BJ (cell line): Measurements from ENCODE around the gene GCC2. TPM values are rescaled to one million over a fixed set of nuclear protein-coding genes. Genes with fewer than 3 reads are reported as not detected.

Source experiments
- CTCF ChIA-PET: fragments of 350-600 bp; formaldehyde crosslinking; extraction: SDS; loops from one replicate; lab custom pipeline; 2021; ENCODE audit warnings: antibody characterized with exemption, inconsistent platforms; lab: Yijun Ruan, JAX
- POLR2A ChIA-PET: fragments of 300-600 bp; sonication (Branson Sonifier 250); formaldehyde crosslinking; extraction: SDS; loops from one replicate; lab custom pipeline; 2021; ENCODE audit warnings: antibody characterized with exemption; lab: Charles Lee
- DNase-seq: peaks from one replicate; pipeline ENCODE4 v3.0.0-alpha.2; 2011; ENCODE audit warnings: low read depth
- H3K27me3 ChIP-seq: 2 replicates; pipeline ENCODE4 v1.6.0; 2011; ENCODE audit warnings: low read length; ENCODE audit not compliant: control insufficient read depth, insufficient read depth
- H3K36me3 ChIP-seq: 2 replicates; pipeline ENCODE4 v1.5.1; 2011; ENCODE audit warnings: low read length; ENCODE audit not compliant: control insufficient read depth, insufficient read depth
- H3K4me3 ChIP-seq: 2 replicates; pipeline ENCODE4 v1.5.1; 2011; ENCODE audit warnings: low read depth, mild to moderate bottlenecking, control low read depth, low read length
- polyA plus RNA-seq: library from polyadenylated mRNA; depleted of rRNA; stranded (reverse); fragments of >200 nt; gene quantifications from 2 replicates; pipeline ENCODE4 v1.2.3, GENCODE V29; 2011
- TF ChIP-seq, protein P1 (sequence below): IDR thresholded peaks from 2 replicates; pipeline ENCODE4 v1.5.1; 2011; ENCODE audit warnings: low read depth, mild to moderate bottlenecking, control low read depth, inconsistent platforms, low read length, moderate library complexity; ENCODE audit not compliant: insufficient read depth

Gene GCC2
- polyA plus RNA-seq, 1 experiment = 4.7 TPM

DNA sequence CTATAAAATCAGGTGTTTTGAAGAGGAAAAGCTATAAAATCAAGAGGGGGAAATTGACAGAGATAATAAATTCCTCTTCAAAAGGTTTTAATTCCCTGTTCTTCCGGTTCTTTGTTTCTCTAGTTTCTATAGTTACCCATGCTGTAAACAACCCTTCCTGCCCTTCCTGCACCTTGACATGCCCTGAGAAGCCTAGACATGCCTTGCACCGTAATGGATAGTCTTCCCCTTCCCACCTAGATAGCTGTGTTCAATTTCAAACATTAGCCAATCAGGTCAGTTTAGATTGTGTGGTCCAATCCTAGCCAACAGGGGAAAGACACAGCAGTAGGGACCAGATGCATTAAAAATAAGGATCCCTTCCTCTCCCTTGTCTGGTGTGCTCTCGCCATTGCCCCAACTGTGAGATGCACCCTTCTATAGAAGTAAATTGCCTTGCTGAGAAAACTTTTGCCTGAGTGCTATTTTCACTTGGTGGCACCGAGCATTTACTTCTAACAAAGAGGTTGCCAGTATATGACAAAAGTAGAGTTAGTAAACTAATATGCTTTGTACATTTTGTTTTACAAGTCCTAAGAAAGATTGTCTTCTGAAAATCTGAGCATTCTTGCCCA is 44.1 kb upstream of the GCC2 start:
- H3K36me3 ChIP-seq = no peaks in the 10 kb centered on the region
- TF ChIP-seq, protein P1, sequence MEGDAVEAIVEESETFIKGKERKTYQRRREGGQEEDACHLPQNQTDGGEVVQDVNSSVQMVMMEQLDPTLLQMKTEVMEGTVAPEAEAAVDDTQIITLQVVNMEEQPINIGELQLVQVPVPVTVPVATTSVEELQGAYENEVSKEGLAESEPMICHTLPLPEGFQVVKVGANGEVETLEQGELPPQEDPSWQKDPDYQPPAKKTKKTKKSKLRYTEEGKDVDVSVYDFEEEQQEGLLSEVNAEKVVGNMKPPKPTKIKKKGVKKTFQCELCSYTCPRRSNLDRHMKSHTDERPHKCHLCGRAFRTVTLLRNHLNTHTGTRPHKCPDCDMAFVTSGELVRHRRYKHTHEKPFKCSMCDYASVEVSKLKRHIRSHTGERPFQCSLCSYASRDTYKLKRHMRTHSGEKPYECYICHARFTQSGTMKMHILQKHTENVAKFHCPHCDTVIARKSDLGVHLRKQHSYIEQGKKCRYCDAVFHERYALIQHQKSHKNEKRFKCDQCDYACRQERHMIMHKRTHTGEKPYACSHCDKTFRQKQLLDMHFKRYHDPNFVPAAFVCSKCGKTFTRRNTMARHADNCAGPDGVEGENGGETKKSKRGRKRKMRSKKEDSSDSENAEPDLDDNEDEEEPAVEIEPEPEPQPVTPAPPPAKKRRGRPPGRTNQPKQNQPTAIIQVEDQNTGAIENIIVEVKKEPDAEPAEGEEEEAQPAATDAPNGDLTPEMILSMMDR = no peak
- ChIA-PET CTCF (interaction anchor here (0.5 to 1.3 kb wide), 2 partner anchors 28 to 200 kb away, joined by 3 read pairs; no protein-coding TSS in a partner anchor), POLR2A (no interaction called here)
- DNase-seq = no peak
- H3K4me3 ChIP-seq = no peak overlapping the region
- H3K27me3 ChIP-seq = no peaks in the 10 kb centered on the region

DNA sequence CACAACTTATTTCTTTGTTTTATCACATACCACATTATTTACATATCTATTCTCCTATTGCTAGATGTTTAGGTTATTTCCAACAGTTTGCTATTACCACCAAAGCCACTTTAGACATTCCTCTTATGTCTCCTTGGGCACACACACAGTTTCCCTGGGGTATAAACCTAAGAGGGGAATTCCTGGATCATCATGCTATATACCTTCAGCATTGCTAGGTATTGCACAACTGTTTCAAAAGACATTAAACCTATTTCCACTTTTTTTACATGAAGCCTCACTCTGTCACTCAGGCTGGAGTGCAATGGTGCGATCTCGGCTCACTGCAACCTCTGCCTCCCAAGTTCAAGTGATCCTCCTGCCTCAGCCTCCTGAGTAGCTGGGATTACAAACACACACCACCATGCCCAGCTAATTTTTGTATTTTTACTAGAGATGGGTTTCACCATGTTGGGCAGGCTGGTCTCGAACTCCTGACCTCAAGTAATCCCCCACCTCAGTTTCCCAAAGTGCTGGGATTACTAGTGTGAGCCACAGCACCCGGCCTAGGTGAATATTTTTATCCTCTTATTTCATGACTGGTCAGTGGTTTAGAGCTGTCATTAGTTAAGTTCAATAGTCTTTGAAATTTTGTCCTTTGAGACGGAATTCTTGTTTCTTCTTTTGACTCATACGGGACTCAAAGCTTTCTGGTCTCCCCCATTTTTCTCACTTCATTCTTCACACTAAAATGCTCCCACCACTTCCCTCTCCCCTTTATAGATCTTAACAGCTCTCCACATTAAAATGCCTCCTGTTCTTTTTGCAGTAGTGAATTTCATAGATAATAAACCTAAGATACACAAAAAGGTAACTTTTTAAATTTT is 40.9 kb upstream of the GCC2 start:
- DNase-seq = no peak
- POLR2A ChIA-PET = no interaction called here
- H3K36me3 ChIP-seq = no peaks in the 10 kb centered on the region
- TF ChIP-seq, protein P1 = no peak
- no peak overlapping the region for H3K4me3 ChIP-seq
- H3K27me3 ChIP-seq = no peaks in the 10 kb centered on the region
- CTCF ChIA-PET = interaction anchor here (1.0 to 2.3 kb wide), 2 partner anchors 10 to 166 kb away, joined by 3 to 5 read pairs; no protein-coding TSS in a partner anchor

DNA sequence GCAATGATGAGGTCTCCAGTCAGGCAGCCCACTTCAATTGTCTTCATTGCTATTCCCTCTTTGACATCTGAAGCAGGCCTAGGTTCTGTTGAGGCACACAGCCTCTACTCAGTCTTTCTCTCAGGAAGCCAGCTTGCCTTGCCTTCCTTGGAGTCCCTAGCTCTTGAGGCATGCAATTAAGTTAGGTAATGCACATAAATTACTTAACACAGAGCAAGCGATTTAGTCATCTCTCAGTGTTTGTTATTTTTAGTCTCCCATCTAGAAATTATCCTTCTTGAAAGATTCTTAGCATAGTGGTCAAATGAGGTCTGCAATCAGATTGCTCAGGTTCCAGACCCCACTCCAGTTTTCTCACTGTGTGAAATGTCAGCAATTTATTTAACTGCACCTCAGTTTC is 39.2 kb upstream of the GCC2 start:
- H3K27me3 ChIP-seq = no peaks in the 10 kb centered on the region
- TF ChIP-seq, protein P1 = no peak
- H3K4me3 ChIP-seq = no peak overlapping the region
- DNase-seq = no peak
- POLR2A ChIA-PET = no interaction called here
- H3K36me3 ChIP-seq = no peaks in the 10 kb centered on the region
- CTCF ChIA-PET = interaction anchor here (1.3 to 2.3 kb wide), 3 partner anchors 12 to 227 kb away, joined by 4 to 7 read pairs (median 5); no protein-coding TSS in a partner anchor

DNA sequence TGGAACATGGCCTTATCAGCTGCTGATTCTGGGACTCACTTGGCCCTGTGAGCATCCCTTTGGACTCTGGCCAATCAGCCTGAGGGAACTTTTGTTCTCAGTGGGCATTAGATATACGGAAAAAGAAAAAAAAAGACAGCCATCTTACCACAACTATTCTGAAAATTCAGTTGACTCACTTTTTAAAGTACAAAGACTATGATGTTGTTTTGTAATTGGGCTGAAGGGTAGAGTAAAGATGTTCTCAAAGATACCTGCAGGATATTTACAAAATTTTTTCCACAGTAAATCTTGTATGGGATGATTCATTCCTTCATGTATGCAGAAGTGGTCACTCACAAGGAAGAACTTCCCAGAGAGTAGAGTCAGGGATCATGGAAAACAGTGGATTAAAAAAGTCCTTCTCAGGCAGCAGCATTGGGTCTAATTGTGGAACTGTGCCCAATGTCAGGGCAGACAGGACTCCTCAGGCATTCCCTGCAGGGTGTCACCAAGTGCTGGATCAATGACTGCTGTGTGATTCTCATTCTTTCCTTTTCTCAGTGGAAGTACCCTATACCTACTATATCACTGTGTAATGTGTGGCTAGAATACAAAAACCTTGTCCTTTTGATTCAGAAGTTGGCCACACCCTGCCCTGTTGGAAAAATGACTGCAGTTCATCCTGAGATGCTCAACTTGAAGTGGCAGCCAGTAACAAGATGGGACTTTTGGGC is 35.9 kb upstream of the GCC2 start:
- Histone ChIP-seq H3K36me3 (no peaks in the 10 kb centered on the region), H3K27me3 (no peaks in the 10 kb centered on the region), H3K4me3 (no peak overlapping the region)
- TF ChIP-seq, protein P1 = no peak
- DNase-seq = peak; percentile 89
- ChIA-PET POLR2A (no interaction called here), CTCF (interaction anchor here (0.9 to 1.5 kb wide), 3 partner anchors 10 to 36 kb away, joined by 3 to 5 read pairs (median 4); partner anchors contain the start of gene SULT1C4)
